H54 (cell line): ENCODE results near the gene SUGCT.

Source experiments
- DNase-seq: peaks from one replicate; pipeline ENCODE4 v3.0.0; 2011; ENCODE audit warnings: low spot score, mixed read lengths; ENCODE audit not compliant: insufficient read length
- FAIRE-seq: peaks from 3 replicates; lab custom pipeline; 2011; peaks lifted over from hg19 to GRCh38; lab: Jason Lieb, UNC
- POLR2A ChIP-seq: IDR thresholded peaks from 2 replicates; pipeline ENCODE4 v1.6.1; 2011; ENCODE audit warnings: low read depth, mild to moderate bottlenecking, low read length

The SUGCT gene

GRCh38 chr7:40673285-40673684 lies 538.5 kb downstream of the SUGCT start:
- FAIRE-seq (peak; percentile 84), DNase-seq (peak; percentile 11)
- no peak for TF ChIP-seq POLR2A

DNA sequence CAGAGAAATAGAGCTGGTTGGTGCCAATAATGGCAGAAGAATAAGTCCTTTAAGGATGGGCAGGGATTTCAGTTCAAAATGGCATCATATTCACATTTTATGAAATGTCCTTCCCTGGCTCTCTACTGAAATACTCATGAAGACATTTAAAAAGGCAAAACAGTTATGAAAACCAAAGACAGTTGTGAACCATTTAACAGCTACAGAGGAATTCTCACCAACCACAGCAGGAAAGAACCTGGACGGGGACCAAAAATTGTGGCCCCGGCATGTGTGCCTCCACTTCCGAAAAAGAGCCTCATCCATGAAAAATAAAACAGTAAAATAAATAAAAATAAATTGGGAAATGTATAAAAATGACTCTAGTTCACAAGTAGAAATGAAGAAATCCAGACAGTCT lies 539.5 kb downstream of the SUGCT start:
- DNase-seq, result no peak
- no peak for TF ChIP-seq POLR2A

DNA sequence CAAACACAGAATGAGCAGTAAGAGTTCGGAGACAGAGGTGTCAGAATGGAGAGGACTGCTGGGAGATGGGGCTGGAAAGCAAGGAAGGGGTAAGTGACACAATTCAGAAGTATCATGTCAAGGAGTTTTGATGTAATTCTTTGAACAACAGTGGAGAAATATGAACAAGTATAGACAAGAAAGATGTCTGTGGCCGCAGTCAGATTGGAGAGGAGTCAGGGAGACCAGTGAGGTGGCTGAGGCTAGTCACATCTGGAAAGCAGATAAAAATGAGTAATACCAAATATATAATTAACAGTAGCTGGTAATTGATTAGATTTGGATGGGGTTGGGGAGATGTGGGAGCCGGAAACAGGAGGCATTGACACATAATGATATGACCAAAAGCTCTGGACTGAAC lies 540.9 kb downstream of the SUGCT start:
- FAIRE-seq (no peak), DNase-seq (no peak)
- no peak for TF ChIP-seq POLR2A

More for the DNA sequence above, 539.5 kb downstream of the SUGCT start:
- FAIRE-seq, result no peak

DNA sequence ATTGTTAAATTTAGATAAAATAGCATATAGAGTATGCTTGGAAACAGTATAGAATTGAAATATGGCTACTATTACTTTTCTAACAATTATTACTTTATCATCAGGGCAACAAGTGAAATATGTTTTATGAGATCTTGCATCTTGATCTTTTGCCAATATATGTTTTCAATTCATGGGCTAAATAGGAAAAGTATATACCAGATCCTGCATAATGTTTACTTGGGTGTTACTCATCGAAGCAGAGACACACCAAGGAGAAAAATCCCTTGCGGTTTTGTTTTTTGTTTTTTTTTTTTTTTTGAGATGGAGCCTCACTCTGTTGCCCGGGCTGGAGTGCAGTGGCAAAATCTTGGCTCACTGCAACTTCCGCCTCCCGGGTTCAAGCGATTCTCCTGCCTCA lies 541.4 kb downstream of the SUGCT start:
- DNase-seq (no peak), FAIRE-seq (no peak)
- no peak for TF ChIP-seq POLR2A

GRCh38 chr7:40680657-40681056 lies 545.9 kb downstream of the SUGCT start:
- DNase-seq (peak; percentile 31), FAIRE-seq (peak; percentile 94)
- no peak for TF ChIP-seq POLR2A

- FAIRE-seq, result no peak
- DNase-seq, result no peak
- TF ChIP-seq POLR2A, result no peak
Measured at GRCh38 chr7:40682696-40683095, 547.9 kb downstream of the SUGCT start.

- no peak for DNase-seq
Measured at GRCh38 chr7:40694026-40694809, 559.4 kb downstream of the SUGCT start.

DNA sequence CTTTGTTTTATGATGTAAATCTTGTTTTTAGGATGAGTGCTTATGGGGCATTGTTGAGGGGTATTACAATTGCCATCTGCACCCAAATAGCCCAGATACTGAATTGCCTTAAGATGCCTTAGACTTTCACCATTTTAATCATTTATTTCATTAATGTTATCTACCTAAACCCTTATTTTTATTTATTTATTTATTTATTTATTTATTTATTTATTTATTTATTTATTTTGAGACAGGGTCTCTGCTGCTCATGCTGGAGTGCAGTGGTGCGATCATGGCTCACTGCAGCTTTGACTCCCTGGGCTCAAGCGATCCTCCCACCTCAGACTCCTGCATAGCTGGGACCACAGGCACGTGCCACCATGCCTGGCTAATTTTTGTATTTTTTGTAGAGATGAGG lies 560.2 kb downstream of the SUGCT start:
- FAIRE-seq (no peak), DNase-seq (no peak)
- no peak for TF ChIP-seq POLR2A

More at GRCh38 chr7:40694026-40694809, 559.4 kb downstream of the SUGCT start:
- TF ChIP-seq POLR2A, result no peak
- no peak for FAIRE-seq

DNA sequence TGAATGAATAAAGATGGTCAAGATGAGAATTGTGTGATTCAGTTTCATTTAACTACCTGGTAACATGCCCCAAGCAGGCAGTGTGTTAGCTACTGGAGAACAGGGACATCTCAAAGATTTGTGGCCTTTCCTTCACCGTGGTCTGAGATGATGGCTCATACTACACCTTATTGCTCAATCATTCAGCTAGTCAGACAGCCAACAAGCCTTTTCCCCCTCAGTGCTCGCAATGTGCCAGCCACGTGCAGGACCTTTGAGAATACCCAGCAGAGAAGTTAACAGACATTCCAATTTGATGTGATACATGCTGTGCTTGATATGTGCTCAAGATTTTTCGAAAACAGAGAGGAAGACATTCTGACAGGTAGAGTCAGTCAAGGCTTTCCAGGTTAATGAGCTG lies 562.8 kb downstream of the SUGCT start:
- FAIRE-seq (no peak), DNase-seq (no peak)
- TF ChIP-seq POLR2A, result no peak

DNA sequence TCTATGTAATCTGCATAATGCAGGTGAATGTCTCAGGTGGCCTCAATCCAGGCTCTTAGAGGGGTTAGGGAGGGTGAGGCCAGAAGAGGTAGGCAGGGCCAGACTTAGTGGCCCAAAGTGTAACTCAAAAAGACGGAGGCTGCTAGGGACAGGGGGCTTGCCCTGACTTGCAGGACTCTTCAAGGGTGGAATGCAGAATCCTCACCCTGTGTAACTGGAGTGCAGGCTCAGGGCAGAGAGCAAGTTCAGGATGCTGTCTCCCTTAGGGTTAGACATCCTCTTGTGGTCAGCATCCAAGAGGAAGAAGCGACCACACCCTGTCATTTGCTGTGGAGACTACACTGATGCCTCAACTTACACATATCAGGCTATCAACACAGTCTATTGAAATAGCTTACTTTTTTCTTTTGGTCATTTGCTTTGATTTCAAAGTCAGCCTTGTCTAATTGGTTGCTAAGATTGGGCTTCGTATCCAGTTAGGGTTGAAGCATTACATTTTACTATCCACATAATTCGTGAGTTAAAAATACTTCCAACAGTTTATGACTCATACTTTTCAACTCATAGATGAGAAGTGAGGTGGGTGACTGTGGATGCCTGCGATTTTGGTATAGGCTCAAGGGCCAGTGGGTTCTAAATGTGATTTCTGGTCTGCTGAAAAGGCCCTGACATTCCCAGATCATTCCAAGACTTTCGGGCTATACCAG lies 563.6 kb downstream of the SUGCT start:
- no peak for TF ChIP-seq POLR2A
- DNase-seq (no peak), FAIRE-seq (no peak)

DNA sequence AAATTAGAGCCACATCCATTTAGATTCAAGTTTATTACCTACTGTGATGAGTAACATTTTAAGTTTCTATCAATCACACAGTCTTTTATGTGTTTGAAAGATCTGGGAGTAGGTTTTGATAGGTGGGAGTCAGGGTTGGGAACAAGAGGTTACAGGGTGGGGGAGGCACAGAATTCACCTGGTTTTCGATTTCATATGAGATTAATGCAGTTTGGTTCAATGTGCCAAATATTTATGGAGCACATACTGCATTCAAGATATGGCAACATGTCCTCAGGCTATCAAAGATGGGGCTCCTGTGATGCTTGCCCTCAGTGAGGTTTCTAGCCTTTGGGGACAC lies 564.1 kb downstream of the SUGCT start:
- no peak for DNase-seq

DNA sequence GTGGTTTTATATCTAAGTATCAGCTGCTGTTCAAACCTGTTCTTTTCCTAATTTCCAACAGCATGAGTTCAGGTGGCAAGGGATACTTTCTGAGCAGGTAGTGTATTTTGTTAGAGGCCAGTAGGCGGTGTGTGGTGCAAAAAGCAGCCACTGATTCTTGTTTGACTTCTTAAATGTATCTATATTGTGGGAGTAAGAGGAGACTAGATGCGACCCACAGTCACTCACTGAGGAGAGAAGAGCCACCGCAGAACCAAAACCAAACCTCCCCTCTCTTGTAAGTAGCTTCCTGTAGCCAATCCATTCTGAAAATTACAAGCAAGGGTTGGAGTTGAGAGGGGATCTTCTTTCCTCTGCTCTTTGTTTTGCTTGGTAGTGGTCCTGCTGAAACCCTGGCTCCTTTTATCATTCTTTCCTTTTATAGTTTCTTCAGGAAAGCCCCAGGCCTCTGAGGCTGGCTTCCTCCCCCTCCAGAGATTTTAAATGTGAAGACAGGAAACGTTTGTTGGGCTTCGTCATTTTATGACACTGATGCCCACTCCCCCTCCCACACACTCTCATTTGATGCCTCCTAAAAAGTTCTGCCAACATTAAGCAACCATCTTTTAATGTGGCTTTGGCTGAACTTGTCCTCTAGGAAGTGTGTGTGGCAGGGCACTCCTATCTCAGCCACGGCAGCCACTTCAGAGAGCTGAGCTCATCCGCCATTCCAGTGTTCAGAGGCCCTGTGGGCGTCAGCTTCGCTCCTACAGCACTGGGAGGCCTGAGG lies 566.0 kb downstream of the SUGCT start:
- no peak for TF ChIP-seq POLR2A
- no peak for FAIRE-seq
- DNase-seq, result no peak

More for the DNA sequence above, 564.1 kb downstream of the SUGCT start:
- no peak for FAIRE-seq
- no peak for TF ChIP-seq POLR2A

GRCh38 chr7:40701836-40702551 lies 567.2 kb downstream of the SUGCT start:
- FAIRE-seq (no peak), DNase-seq (no peak)
- TF ChIP-seq POLR2A, result no peak
